C4-2B (cell line): ENCODE results near the gene WDR82.

Experiments
- ZFX ChIP-seq: fragments of 450-650 bp; IDR thresholded peaks from 2 replicates; pipeline ENCODE4 v1.6.1; 2017
- TF ChIP-seq, protein P1 (sequence below): fragments of 450-650 bp; conservative IDR thresholded peaks from 2 replicates; pipeline ENCODE4 v1.5.1; 2017; ENCODE audit warnings: mild to moderate bottlenecking

GRCh38 chr3:52315977-52316764, 37.7 kb upstream of the WDR82 start, which contains the start of gene DNAH1:
- TF ChIP-seq, protein P1, sequence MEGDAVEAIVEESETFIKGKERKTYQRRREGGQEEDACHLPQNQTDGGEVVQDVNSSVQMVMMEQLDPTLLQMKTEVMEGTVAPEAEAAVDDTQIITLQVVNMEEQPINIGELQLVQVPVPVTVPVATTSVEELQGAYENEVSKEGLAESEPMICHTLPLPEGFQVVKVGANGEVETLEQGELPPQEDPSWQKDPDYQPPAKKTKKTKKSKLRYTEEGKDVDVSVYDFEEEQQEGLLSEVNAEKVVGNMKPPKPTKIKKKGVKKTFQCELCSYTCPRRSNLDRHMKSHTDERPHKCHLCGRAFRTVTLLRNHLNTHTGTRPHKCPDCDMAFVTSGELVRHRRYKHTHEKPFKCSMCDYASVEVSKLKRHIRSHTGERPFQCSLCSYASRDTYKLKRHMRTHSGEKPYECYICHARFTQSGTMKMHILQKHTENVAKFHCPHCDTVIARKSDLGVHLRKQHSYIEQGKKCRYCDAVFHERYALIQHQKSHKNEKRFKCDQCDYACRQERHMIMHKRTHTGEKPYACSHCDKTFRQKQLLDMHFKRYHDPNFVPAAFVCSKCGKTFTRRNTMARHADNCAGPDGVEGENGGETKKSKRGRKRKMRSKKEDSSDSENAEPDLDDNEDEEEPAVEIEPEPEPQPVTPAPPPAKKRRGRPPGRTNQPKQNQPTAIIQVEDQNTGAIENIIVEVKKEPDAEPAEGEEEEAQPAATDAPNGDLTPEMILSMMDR: no peak
- no peak for TF ChIP-seq ZFX
